HepG2 (cell line): ENCODE results near the gene KCTD14. TPM values are rescaled to one million over a fixed set of nuclear protein-coding genes. Genes with fewer than 3 reads are reported as not detected.

Source experiments
- ATM ChIP-seq: fragments of 450-650 bp; IDR thresholded peaks from 2 replicates; pipeline ENCODE4 v1.7.1; 2017; ENCODE audit warnings: mild to moderate bottlenecking, borderline replicate concordance
- CHD4 ChIP-seq: fragments of 200-600 bp; sonication (generic); IDR thresholded peaks from 2 replicates; pipeline ENCODE4 v1.7.0; 2017; ENCODE audit warnings: mild to moderate bottlenecking, low read length, borderline replicate concordance
- FOXK2 ChIP-seq: fragments of 450-650 bp; IDR thresholded peaks from 2 replicates; pipeline ENCODE4 v1.6.1; 2016
- HIVEP1 ChIP-seq: sonication (generic); formaldehyde crosslinking; IDR thresholded peaks from 2 replicates; pipeline ENCODE4 v1.4.0; 2020; ENCODE audit warnings: mild to moderate bottlenecking, missing genetic modification reagents
- HOXD1 ChIP-seq: sonication (generic); formaldehyde crosslinking; IDR thresholded peaks from 2 replicates; pipeline ENCODE4 v1.5.0; 2020; ENCODE audit warnings: missing genetic modification reagents
- NFE2 ChIP-seq: sonication (generic); formaldehyde crosslinking; IDR thresholded peaks from 2 replicates; pipeline ENCODE4 v1.4.0; 2020; ENCODE audit warnings: missing genetic modification reagents
- NR2F6 ChIP-seq, 2 experiments: IDR thresholded peaks; 2 replicates each; pipeline ENCODE4 v1.6.1; 2016; ENCODE audit warnings: antibody characterized with exemption in 1 of 2, mild to moderate bottlenecking in 1 of 2
- RXRA ChIP-seq: sonication (generic); formaldehyde crosslinking; IDR thresholded peaks from 2 replicates; pipeline ENCODE4 v1.5.1; 2020; ENCODE audit warnings: missing genetic modification reagents
- SALL2 ChIP-seq: sonication (generic); formaldehyde crosslinking; IDR thresholded peaks from 2 replicates; pipeline ENCODE4 v1.8.1; 2023; ENCODE audit warnings: mild to moderate bottlenecking, missing genetic modification reagents, inconsistent platforms
- SIX4 ChIP-seq: sonication (generic); formaldehyde crosslinking; IDR thresholded peaks from 2 replicates; pipeline ENCODE4 v1.4.0; 2020; ENCODE audit warnings: missing genetic modification reagents
- SNAPC2 ChIP-seq: sonication (generic); formaldehyde crosslinking; IDR thresholded peaks from 2 replicates; pipeline ENCODE4 v1.8.1; 2022; ENCODE audit warnings: mild to moderate bottlenecking, missing genetic modification reagents
- SOX13 ChIP-seq, 3 experiments: fragments of 450-650 bp in 1 of 3; sonication (generic) in 1 of 3; formaldehyde crosslinking in 1 of 3; IDR thresholded peaks in 2 of 3; conservative IDR thresholded peaks in 1 of 3; 2 replicates each; pipeline versions ENCODE4 v1.5.0 to v1.6.1; 2016 to 2020; ENCODE audit warnings: antibody characterized with exemption in 1 of 3, mild to moderate bottlenecking in 1 of 3, missing compliant biosample characterization in 1 of 3, missing genetic modification reagents in 1 of 3, moderate library complexity in 1 of 3
- YY1 ChIP-seq: IDR thresholded peaks from 2 replicates; pipeline ENCODE4 v1.6.1; 2011; ENCODE audit warnings: low read length, low read depth, moderate library complexity, mild to moderate bottlenecking; ENCODE audit not compliant: insufficient read depth, insufficient replicate concordance
- ZNF75D ChIP-seq: sonication (generic); formaldehyde crosslinking; IDR thresholded peaks from 2 replicates; pipeline ENCODE4 v1.8.1; 2023; ENCODE audit warnings: missing genetic modification reagents, mild to moderate bottlenecking, borderline replicate concordance
- ZNF768 ChIP-seq: sonication (generic); formaldehyde crosslinking; IDR thresholded peaks from 2 replicates; pipeline ENCODE4 v1.4.0; 2020; ENCODE audit warnings: missing genetic modification reagents
- polyA plus RNA-seq, 8 experiments: library from polyadenylated mRNA; depleted of rRNA in 3 of 8; stranded (reverse) in 7 of 8; unstranded in 1 of 8; fragments of >200 nt; fragmentation: Illumina TruSeq in 4 of 8; extraction: Trizol in 4 of 8; gene quantifications; 2 replicates each; pipeline versions ENCODE4 v1.2.1 to v1.2.3, GENCODE V29; 2011 to 2016; ENCODE audit warnings: low read depth in 4 of 8, missing spikeins in 1 of 8, mixed read lengths in 1 of 8; ENCODE audit not compliant: insufficient read depth in 1 of 8
- total RNA-seq, 5 experiments: library from RNA; depleted of rRNA; stranded (reverse); fragments of >200 nt; fragmentation: Illumina TruSeq; extraction: Trizol; gene quantifications; 2 replicates each; pipeline ENCODE4 v1.2.3, GENCODE V29; 2016; ENCODE audit warnings: low read depth in 1 of 5
- TF ChIP-seq, protein P1 (sequence below): IDR thresholded peaks from 2 replicates; pipeline ENCODE4 v1.6.1; 2016; ENCODE audit warnings: missing genetic modification reagents, missing compliant biosample characterization
- TF ChIP-seq, protein P2 (sequence below): IDR thresholded peaks from 2 replicates; pipeline ENCODE4 v1.6.1; 2016; ENCODE audit warnings: missing biosample characterization, missing genetic modification reagents, low read depth
- TF ChIP-seq, protein P3 (sequence below): sonication (generic); formaldehyde crosslinking; IDR thresholded peaks from 2 replicates; pipeline ENCODE4 v1.5.0; 2020; ENCODE audit warnings: missing genetic modification reagents
- TF ChIP-seq, protein P4 (sequence below): sonication (generic); formaldehyde crosslinking; IDR thresholded peaks from 2 replicates; pipeline ENCODE4 v1.4.0; 2020; ENCODE audit warnings: missing genetic modification reagents, mild to moderate bottlenecking, borderline replicate concordance
- TF ChIP-seq, protein P5 (sequence below): sonication (generic); formaldehyde crosslinking; IDR thresholded peaks from 2 replicates; pipeline ENCODE4 v1.4.0; 2020; ENCODE audit warnings: missing genetic modification reagents, borderline replicate concordance

Gene KCTD14
- total and polyA plus RNA-seq, 2 of the 13 experiments (the other 11 are each of a cell fraction or from before 2014, with no cell fraction given), result 10.3 to 15.6 TPM

DNA sequence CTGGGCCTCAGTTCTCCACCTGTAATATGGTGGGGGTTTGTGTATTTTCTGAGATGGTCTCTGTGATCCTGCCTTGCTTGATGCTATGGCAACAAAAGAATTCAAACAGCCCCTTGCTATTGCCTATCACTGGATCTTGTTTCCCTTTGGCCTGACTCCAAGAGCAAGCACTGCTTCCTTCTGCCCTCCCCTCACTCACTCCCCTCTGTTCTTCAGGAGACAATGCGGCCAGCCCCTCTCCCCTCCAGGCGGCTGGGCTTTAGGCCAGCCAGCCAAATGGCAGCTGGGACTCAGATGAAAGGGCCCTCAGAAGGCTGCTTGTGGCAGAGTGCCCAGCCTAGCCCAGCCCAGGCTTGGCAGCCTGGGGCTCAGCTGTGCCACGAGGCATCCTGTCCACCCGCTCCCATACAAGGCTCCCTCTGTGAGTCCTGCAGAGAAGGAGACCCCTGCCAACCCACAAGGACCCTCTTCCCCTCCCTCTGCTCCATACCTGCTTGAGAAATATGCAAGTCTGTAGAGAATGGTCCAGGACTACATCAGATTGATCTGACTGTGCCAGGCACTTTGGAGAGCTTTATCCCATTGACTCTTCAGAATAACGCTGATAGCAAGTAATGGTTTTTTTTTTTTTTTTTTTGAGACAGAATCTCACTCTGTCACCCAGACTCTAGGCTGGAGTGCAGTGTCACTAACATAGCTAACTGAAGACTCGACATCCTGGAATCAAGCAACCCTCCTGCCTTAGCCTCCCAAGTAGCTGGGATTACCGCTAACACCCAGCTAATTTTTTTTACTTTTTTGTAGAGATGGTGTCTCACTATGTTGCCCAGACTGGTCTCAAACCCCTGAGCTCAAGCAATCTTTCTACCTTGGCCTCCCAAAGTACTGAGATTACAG is 7.6 kb upstream of the KCTD14 start (continued):
- TF ChIP-seq SOX13 (IDR thresholded peaks at IDR 0.05) (no peak), SOX13 (CRISPR knock-in tag; conservative IDR thresholded peaks at IDR 0.05 in 1 of 2, IDR thresholded peaks at IDR 0.05 in 1 of 2) (0 out of 4 replicates have a peak, but pooled peaks of 1 of the 2 experiments have one; percentile 31), NFE2 (CRISPR knock-in tag) (no peak), RXRA (CRISPR knock-in tag) (0 out of 2 replicates have a peak, but pooled peaks have one; percentile 21), SNAPC2 (no peak), YY1 (no peak), NR2F6 (IDR thresholded peaks at IDR 0.05) (no peak), NR2F6 (CRISPR knock-in tag; IDR thresholded peaks at IDR 0.05) (no peak), HOXD1 (no peak), ATM (no peak), ZNF75D (CRISPR knock-in tag) (no peak), CHD4 (no peak), SIX4 (no peak), ZNF768 (CRISPR knock-in tag) (peak; percentile 13; the same call in 1 of the 2 replicates), HIVEP1 (CRISPR knock-in tag) (no peak), FOXK2 (no peak), SALL2 (CRISPR knock-in tag) (no peak)
- TF ChIP-seq, protein P1, sequence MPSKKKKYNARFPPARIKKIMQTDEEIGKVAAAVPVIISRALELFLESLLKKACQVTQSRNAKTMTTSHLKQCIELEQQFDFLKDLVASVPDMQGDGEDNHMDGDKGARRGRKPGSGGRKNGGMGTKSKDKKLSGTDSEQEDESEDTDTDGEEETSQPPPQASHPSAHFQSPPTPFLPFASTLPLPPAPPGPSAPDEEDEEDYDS (CRISPR knock-in tag), result 0 out of 2 replicates have a peak, but pooled peaks have one; percentile 16
- TF ChIP-seq, protein P2, sequence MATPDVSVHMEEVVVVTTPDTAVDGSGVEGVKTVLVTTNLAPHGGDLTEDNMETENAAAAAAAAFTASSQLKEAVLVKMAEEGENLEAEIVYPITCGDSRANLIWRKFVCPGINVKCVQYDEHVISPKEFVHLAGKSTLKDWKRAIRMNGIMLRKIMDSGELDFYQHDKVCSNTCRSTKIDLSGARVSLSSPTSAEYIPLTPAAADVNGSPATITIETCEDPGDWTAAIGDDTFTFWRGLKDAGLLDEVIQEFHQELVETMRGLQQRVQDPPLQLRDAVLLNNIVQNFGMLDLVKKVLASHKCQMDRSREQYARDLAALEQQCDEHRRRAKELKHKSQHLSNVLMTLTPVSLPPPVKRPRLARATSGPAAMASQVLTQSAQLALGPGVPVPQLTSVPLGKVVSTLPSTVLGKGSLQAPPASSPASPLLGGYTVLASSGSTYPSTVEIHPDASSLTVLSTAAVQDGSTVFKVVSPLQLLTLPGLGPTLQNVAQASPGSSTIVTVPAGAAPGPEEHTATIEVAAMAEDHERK (CRISPR knock-in tag), result no peak
- TF ChIP-seq, protein P3, sequence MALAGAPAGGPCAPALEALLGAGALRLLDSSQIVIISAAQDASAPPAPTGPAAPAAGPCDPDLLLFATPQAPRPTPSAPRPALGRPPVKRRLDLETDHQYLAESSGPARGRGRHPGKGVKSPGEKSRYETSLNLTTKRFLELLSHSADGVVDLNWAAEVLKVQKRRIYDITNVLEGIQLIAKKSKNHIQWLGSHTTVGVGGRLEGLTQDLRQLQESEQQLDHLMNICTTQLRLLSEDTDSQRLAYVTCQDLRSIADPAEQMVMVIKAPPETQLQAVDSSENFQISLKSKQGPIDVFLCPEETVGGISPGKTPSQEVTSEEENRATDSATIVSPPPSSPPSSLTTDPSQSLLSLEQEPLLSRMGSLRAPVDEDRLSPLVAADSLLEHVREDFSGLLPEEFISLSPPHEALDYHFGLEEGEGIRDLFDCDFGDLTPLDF (CRISPR knock-in tag), result no peak
- TF ChIP-seq, protein P4, sequence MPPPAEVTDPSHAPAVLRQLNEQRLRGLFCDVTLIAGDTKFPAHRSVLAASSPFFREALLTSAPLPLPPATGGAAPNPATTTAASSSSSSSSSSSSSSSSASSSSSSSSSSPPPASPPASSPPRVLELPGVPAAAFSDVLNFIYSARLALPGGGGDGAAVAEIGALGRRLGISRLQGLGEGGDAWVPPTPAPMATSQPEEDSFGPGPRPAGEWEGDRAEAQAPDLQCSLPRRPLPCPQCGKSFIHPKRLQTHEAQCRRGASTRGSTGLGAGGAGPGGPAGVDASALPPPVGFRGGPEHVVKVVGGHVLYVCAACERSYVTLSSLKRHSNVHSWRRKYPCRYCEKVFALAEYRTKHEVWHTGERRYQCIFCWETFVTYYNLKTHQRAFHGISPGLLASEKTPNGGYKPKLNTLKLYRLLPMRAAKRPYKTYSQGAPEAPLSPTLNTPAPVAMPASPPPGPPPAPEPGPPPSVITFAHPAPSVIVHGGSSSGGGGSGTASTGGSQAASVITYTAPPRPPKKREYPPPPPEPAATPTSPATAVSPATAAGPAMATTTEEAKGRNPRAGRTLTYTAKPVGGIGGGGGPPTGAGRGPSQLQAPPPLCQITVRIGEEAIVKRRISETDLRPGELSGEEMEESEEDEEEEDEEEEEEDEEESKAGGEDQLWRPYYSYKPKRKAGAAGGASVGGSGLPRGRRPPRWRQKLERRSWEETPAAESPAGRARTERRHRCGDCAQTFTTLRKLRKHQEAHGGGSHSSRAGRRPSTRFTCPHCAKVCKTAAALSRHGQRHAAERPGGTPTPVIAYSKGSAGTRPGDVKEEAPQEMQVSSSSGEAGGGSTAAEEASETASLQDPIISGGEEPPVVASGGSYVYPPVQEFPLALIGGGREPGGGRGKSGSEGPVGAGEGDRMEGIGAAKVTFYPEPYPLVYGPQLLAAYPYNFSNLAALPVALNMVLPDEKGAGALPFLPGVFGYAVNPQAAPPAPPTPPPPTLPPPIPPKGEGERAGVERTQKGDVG, result no peak
- TF ChIP-seq, protein P5, sequence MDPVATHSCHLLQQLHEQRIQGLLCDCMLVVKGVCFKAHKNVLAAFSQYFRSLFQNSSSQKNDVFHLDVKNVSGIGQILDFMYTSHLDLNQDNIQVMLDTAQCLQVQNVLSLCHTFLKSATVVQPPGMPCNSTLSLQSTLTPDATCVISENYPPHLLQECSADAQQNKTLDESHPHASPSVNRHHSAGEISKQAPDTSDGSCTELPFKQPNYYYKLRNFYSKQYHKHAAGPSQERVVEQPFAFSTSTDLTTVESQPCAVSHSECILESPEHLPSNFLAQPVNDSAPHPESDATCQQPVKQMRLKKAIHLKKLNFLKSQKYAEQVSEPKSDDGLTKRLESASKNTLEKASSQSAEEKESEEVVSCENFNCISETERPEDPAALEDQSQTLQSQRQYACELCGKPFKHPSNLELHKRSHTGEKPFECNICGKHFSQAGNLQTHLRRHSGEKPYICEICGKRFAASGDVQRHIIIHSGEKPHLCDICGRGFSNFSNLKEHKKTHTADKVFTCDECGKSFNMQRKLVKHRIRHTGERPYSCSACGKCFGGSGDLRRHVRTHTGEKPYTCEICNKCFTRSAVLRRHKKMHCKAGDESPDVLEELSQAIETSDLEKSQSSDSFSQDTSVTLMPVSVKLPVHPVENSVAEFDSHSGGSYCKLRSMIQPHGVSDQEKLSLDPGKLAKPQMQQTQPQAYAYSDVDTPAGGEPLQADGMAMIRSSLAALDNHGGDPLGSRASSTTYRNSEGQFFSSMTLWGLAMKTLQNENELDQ (CRISPR knock-in tag), result no peak
